Measurements from ENCODE around the gene SPATS1.

Gene SPATS1

GRCh38 chr6:44309092-44309491 lies 33.4 kb upstream of the SPATS1 start:
- Histone ChIP-seq H3K9ac (ENCODE audit: low read depth, low read length) (no peak overlapping the region), H3K4me1 (ENCODE audit: insufficient read depth, low read length) (peaks cover 27% of the 10 kb centered on the region), H3K4me3 (ENCODE audit: low read depth in 1 of 2, low read length in 2 of 2) (no peak overlapping the region), H3K4me2 (ENCODE audit: insufficient read depth, low read length) (no peak overlapping the region), H4K20me1 (ENCODE audit: insufficient read depth, low read length) (peaks cover 6% of the 10 kb centered on the region), H3K27ac (ENCODE audit: low read length) (no peak overlapping the region), H3K36me3 (ENCODE audit: insufficient read depth, low read length) (peaks cover 76% of the 10 kb centered on the region), H3K79me2 (ENCODE audit: insufficient read depth, low read length) (peaks cover 20% of the 10 kb centered on the region), H3K27me3 (ENCODE audit: insufficient read depth, low read length, poor library complexity) (no peaks in the 10 kb centered on the region), H3K9me3 (ENCODE audit: insufficient read depth, low read length, severe bottlenecking) (no peaks in the 10 kb centered on the region), H2AFZ (ENCODE audit: low read depth, low read length) (no peak overlapping the region)
- ATAC-seq (ENCODE audit: insufficient read depth, low read depth) (no peak), DNase-seq (no peak)
- TF ChIP-seq CTCF (IDR thresholded peaks at IDR 0.05; ENCODE audit: borderline replicate concordance, extremely low read depth, low read length, poor library complexity, severe bottlenecking) (no peak), EZH2 (IDR thresholded peaks at IDR 0.05; ENCODE audit: borderline replicate concordance, low read depth, low read length, severe bottlenecking) (no peak)

- Histone ChIP-seq H3K9me3 (ENCODE audit: insufficient read depth, low read length, severe bottlenecking) (no peaks in the 10 kb centered on the region), H3K79me2 (ENCODE audit: insufficient read depth, low read length) (peaks cover 20% of the 10 kb centered on the region), H4K20me1 (ENCODE audit: insufficient read depth, low read length) (peaks cover under 1% of the 10 kb centered on the region; the same call in 1 of the 2 replicates), H3K27ac (ENCODE audit: low read length) (no peak overlapping the region), H3K9ac (ENCODE audit: low read depth, low read length) (no peak overlapping the region), H2AFZ (ENCODE audit: low read depth, low read length) (no peak overlapping the region), H3K4me3 (ENCODE audit: low read depth in 1 of 2, low read length in 2 of 2) (no peak overlapping the region), H3K4me2 (ENCODE audit: insufficient read depth, low read length) (no peak overlapping the region), H3K36me3 (ENCODE audit: insufficient read depth, low read length) (peaks cover 71% of the 10 kb centered on the region), H3K4me1 (ENCODE audit: insufficient read depth, low read length) (peaks cover 27% of the 10 kb centered on the region), H3K27me3 (ENCODE audit: insufficient read depth, low read length, poor library complexity) (no peaks in the 10 kb centered on the region)
- no peak for ATAC-seq (ENCODE audit: insufficient read depth, low read depth)
- no peak for DNase-seq
- TF ChIP-seq EZH2 (IDR thresholded peaks at IDR 0.05; ENCODE audit: borderline replicate concordance, low read depth, low read length, severe bottlenecking) = no peak
- no peak for TF ChIP-seq CTCF (IDR thresholded peaks at IDR 0.05; ENCODE audit: borderline replicate concordance, extremely low read depth, low read length, poor library complexity, severe bottlenecking)
These were observed 32.8 kb upstream of the SPATS1 start for GRCh38 chr6:44309631-44310030.

GRCh38 chr6:44310241-44310640 lies 32.2 kb upstream of the SPATS1 start:
- TF ChIP-seq EZH2 (IDR thresholded peaks at IDR 0.05; ENCODE audit: borderline replicate concordance, low read depth, low read length, severe bottlenecking) (no peak), CTCF (IDR thresholded peaks at IDR 0.05; ENCODE audit: borderline replicate concordance, extremely low read depth, low read length, poor library complexity, severe bottlenecking) (no peak)
- Histone ChIP-seq H2AFZ (ENCODE audit: low read depth, low read length) (no peak overlapping the region), H4K20me1 (ENCODE audit: insufficient read depth, low read length) (no peaks in the 10 kb centered on the region), H3K36me3 (ENCODE audit: insufficient read depth, low read length) (peaks cover 64% of the 10 kb centered on the region), H3K9me3 (ENCODE audit: insufficient read depth, low read length, severe bottlenecking) (no peaks in the 10 kb centered on the region), H3K27ac (ENCODE audit: low read length) (no peak overlapping the region), H3K27me3 (ENCODE audit: insufficient read depth, low read length, poor library complexity) (no peaks in the 10 kb centered on the region), H3K9ac (ENCODE audit: low read depth, low read length) (no peak overlapping the region), H3K79me2 (ENCODE audit: insufficient read depth, low read length) (peaks cover 20% of the 10 kb centered on the region), H3K4me1 (ENCODE audit: insufficient read depth, low read length) (peaks cover 27% of the 10 kb centered on the region), H3K4me2 (ENCODE audit: insufficient read depth, low read length) (no peak overlapping the region), H3K4me3 (ENCODE audit: low read depth in 1 of 2, low read length in 2 of 2) (no peak overlapping the region)
- no peak for ATAC-seq (ENCODE audit: insufficient read depth, low read depth)
- no peak for DNase-seq

GRCh38 chr6:44311304-44311703 lies 31.1 kb upstream of the SPATS1 start:
- H3K4me3 ChIP-seq (ENCODE audit: low read depth in 1 of 2, low read length in 2 of 2) = no peak overlapping the region
- ATAC-seq (ENCODE audit: insufficient read depth, low read depth) = no peak
- H3K4me2 ChIP-seq (ENCODE audit: insufficient read depth, low read length) = peak overlapping the region; percentile 87
- H3K4me1 ChIP-seq (ENCODE audit: insufficient read depth, low read length) = peaks cover 27% of the 10 kb centered on the region
- no peak overlapping the region for H3K9ac ChIP-seq (ENCODE audit: low read depth, low read length)
- no peaks in the 10 kb centered on the region for H4K20me1 ChIP-seq (ENCODE audit: insufficient read depth, low read length)
- H3K79me2 ChIP-seq (ENCODE audit: insufficient read depth, low read length) = peaks cover 20% of the 10 kb centered on the region
- no peak overlapping the region for H3K27ac ChIP-seq (ENCODE audit: low read length)
- H2AFZ ChIP-seq (ENCODE audit: low read depth, low read length) = no peak overlapping the region
- peaks cover 54% of the 10 kb centered on the region for H3K36me3 ChIP-seq (ENCODE audit: insufficient read depth, low read length)
- no peaks in the 10 kb centered on the region for H3K9me3 ChIP-seq (ENCODE audit: insufficient read depth, low read length, severe bottlenecking)
- TF ChIP-seq EZH2 (IDR thresholded peaks at IDR 0.05; ENCODE audit: borderline replicate concordance, low read depth, low read length, severe bottlenecking) (no peak), CTCF (IDR thresholded peaks at IDR 0.05; ENCODE audit: borderline replicate concordance, extremely low read depth, low read length, poor library complexity, severe bottlenecking) (no peak)
- DNase-seq = no peak
- no peaks in the 10 kb centered on the region for H3K27me3 ChIP-seq (ENCODE audit: insufficient read depth, low read length, poor library complexity)

Data from DND-41 (cell line).